ENCODE results near the gene SLC2A13.

SLC2A13 gene

DNA sequence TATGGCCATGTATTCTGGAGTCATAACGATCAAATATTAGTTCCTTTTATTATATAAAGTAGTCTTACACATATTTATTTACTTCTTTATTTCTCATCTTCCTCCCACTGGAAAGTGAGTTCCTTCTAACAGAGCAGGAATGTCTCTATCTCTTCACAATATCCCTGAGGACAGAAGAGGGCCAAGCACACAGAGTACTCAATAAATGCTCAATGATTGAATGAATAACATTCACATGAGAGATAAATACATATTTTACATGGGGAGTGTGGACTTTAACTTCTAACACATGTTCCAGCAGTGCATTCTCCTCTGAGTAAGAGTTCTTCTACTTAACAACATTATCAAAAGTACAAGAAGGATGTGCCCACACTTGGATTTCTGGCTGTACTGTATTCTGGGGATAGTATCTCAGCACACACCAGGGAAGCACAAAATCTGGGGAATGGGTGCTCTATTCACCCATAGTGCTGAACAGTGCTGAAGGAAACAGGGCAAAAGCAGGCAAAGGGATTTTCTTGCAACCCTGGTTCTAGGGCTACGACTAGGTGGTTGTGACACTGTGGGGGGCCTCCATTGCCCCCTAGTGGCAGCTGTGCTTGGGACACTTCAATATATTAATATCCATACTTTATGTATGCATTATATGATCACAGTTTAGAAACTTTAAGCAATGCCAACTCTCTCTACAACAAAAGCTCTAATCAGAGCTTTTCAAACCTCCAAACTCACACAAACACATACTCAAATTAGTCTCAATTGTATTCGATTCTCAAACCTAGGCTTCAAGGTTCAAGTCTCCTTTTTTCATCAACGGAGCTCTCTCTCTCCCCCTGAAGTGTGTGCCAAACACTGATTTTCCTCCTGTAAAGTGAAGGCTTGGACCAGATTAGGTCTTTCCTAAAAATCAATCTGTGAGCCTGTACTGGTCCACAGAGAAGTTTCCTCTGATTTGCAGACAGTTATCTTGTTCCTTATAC, 115.5 kb downstream of the SLC2A13 start:
- no peak for DNase-seq

DNA sequence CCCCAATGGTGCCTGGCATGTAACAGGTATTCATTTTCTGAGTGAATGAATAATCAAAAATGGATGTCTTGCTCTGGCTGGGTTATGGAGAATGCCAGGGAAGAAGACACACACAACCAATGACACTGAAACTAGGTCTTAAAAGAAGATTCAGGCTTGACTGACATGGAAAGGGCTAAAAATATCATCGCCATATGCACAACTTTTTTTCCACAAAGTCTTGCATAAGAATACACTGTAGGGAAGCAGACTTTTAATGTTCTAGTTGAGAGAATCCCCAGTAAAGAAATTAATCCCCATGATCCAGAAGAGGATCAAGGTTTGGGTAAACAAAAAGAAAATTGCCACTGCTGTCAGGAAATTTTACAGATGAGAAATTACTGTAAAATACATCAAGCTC, 116.4 kb downstream of the SLC2A13 start:
- no peak for DNase-seq

DNA sequence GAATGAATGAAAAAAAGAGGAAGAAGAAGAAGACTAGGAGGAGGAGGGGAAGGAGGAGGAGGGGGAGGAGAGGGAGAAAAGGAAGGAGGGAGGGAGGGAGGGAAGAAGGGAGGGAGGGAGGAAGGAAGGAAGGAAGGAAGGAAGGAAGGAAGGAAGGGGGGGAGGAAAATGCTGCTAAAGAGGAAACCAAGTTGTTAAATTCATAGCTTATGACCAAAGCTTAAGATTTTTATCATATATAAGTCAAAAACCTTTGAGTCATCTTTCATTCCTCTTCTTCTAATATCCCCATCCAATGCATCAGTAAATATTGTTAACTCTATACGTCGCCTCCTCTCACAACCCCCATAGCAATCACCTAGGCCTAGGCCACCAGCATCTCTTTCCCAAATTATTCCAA, 117.3 kb downstream of the SLC2A13 start:
- DNase-seq, result no peak

DNA sequence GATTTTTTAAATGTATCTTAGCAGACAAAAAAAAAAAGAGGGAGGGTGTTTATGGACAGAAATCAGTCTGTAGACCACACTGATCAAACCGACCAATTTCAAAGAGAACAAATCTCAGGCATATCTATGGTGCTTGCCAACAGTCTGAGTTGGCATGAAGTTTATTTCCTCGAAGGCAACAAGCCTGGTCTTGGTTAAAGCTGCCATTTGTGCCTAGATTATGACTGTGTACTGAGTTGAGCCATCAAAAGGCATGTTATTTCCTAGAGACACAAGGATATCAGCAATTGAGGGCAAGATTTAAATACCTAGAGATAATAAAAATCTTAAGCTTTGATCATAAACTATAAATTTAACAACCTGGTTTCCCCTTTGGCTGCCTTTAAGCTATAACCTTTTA, 119.2 kb downstream of the SLC2A13 start:
- no peak for DNase-seq

DNA sequence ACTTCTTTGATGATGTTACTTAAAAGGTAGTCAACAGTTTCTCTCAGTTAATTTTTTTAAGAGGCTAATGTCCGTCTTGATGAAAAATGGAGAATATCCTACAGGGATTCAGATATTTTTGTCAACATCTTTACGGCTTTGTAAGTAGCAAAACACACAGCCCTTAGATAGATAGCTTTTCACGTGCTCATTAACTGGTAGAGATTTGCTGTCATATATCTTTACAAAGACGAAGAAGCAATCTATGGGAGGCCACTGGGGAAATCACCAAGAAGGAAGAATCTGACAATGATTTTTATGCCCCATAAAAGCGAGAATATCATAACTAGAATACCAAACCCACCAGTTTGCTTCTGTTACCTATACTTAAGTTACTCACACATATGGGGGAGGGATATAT, 121.2 kb downstream of the SLC2A13 start:
- DNase-seq, result no peak

DNA sequence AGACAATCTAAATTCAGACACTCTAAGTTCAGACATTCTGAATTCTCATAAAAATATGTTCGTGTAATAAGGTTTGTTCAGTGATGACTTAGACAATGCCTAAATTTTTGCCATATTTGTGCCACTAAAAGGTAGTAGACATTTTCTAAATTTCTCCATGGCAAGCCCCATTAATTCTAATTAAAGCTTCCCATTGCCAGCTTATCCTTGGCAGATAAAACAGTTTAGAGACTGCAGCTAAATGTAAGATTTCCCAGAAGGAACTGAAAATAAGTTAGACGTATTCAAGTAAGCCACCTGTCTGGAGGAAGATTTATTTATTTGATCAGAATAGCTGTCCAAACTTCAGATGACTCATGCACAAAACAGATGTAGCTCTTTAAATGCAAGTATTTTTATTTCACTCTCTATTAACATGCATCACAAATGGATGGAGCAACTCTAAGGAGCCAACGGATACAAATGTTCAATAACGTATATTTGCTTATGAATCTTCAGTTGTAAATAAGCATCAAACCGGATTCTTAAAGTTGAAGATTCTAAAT, 130.4 kb downstream of the SLC2A13 start:
- no peak for DNase-seq

DNA sequence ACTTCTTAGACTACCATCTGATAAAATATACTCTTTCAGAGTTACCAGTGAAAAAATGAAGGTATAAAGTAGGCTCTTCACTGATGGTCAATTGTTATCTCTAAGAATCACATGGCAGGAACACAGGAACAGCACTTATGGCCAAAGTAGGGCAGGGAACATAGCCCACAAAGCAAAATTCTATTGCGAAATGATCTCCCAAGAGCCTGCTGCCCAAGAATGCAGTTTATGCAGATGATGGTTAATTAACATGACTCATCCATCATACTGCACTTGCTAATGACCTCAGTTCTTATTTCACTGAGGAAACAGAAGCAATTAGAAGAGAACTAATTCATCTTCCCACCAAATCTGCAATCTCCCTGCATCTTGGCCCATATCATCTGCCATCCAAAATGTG, 133.8 kb downstream of the SLC2A13 start:
- no peak for DNase-seq

DNA sequence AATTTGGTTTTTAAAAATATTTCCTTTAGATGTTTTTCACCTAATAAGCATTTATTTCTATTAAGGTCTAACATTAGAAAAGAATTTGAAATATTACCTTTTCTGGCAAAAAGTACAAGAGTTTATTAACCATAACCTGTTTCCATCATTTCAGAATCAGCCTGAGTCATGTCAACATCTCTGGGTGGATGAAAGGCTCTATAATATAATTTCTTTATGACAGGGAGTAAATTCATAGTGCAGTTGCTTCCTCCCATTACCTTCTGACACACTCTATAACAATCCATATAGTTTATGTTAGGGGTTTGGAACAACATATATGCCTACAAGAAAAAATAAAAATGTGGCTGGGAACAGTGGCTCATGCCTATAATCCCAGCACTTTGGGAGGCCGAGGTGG, 134.5 kb downstream of the SLC2A13 start:
- no peak for DNase-seq

DNA sequence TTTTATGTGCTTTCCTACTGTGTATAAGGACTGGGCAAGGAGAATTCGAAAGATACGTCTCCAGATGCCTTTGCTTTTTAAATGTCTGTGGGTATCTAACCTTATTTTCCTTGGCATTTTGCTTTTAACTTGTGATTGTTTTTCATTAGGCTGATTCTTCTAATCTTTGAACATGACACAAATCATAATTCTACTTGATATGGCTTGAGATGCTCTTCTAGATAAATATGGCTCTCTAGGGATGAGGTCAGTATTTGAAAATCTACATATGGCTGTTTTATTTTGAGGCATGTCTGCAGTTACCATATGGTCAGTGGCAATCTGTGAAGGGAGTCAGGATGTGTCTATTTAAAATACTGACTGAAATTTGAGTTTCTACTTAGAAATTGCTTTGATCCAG, 139.2 kb downstream of the SLC2A13 start:
- no peak for DNase-seq

DNA sequence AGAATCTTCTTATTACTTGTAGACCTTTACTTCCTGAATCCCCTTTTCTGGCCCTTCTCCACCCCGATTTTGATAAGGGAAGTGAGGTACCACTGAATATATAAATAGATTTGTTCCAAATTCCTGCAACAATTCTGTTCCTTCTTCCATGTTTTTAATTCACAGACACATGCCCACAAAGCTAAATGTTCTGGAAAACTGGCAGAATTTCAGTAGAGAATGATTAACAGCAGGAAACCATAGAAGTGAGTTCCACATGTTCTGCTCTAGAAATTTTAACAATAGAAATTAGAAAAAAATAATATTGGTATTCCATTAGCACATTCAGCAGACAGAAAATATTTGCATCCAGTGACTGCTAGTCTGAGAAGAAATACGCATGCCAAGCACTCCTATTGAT, 139.6 kb downstream of the SLC2A13 start:
- no peak for DNase-seq

DNA sequence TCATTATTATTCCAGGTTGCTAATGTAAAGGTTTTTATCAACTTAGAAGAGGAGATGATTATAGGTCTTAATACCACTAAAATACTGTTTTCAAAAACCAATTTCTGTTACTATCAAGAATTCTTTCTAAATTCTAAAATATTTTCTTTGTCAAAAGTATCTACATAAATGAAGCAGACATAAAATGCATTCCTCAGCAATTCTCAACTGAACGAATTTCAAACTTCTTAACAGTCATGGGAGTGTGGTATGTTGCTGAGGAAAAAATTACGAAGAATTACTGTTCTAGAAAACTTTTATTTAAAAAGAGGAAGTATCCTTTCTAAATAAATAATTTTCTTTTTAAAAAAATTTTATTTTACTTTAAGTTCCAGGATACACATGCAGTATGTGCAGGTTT, 146.4 kb downstream of the SLC2A13 start:
- no peak for DNase-seq

DNA sequence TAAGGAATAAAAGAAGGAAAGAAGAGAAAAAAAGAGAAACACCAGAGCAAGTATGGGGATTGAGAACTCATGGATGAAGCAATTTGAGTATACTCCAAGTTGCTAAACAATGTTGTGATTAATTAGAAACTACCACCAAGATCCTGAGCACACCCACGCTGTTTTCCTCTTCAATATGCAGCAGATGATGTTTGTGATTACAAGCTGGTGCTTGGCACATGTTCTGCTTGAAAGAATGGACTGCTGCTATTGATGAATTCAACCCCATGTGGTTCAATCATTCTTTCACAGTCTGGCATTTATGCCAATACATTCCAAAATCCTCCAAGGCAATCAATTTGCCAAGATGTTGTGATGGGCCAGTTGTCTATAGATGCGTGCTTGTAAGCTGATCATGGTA, 146.8 kb downstream of the SLC2A13 start:
- DNase-seq, result no peak

DNA sequence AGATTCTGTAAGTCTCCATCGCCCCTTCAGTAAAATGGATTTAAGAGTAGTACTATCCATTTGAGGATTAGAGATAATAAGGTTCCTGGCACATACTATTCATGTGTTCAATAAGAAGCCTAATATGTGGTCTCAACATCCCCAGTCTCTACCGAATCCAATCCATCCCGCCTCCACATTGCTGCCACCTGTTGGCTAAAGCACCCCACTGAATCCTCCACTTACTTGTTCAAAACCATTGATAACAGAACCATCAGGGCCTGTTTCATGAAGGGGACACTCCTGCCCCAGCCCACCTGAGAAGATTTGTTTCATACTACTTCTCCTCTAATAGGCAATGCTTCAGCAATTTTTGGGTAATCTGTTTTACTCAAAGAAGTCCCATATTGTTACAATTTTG, 147.5 kb downstream of the SLC2A13 start:
- no peak for DNase-seq

DNA sequence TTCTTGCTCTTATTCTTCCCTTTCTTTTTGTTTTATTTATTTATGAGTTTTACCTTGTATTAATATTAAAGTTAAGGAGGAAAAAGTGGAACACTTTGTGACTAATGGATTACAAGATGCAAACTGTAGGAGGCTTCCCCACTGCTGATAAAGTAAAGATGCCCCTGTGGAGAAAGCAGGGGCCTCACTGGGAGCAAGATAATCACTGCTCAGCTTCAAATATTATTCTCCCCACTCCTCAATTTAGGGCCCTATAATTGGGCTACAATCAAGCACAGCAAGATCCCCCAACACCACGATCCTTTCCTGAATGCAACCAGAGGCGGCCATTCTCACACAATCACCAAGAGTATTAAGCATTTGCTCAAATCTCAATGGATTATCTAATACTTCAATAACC, 149.2 kb downstream of the SLC2A13 start:
- no peak for DNase-seq

DNA sequence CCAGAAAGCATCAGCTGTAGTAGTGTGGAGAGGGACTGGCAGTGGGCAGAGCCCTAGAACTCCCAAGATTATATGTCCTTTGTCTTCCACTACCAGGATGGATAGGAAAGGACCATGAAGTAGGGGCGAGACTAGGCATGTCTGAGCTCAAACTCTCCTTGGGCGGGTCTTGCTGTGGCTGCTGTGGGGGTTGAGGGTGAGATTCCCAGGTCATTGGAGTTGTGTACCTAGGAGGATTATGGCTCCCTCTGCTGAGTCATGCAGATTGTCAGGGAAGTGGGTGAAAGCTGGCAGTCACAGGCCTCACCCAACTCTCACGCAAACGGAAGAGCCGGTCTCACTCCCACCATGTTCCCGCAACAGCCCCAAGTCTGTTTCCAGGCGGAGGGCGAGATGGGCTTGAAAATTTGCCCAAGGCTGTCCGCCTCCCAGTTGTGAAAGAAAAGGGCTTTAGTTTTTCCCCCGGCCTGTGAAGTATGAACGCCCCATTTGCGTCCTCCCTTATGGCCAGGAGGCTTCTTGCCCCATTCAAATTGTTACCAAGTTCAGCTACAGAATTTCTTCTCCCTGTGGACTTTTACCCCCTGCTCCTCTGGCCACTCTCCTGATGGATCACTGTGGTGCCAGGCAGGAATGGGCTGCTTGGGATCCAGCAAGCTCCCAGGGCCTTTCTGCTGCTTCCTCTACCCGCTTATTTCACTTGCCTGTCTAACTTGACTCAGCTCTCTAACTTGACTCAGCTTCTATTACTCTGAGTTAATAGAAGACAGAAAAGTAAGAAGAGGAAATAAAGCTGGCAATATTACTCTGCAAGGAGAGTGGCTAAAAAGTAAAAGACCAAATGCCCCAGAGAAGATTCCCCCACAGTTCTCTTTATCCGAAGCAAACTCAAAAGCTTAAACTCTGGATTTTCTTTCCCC, 159.3 kb downstream of the SLC2A13 start:
- no peak for DNase-seq

DNA sequence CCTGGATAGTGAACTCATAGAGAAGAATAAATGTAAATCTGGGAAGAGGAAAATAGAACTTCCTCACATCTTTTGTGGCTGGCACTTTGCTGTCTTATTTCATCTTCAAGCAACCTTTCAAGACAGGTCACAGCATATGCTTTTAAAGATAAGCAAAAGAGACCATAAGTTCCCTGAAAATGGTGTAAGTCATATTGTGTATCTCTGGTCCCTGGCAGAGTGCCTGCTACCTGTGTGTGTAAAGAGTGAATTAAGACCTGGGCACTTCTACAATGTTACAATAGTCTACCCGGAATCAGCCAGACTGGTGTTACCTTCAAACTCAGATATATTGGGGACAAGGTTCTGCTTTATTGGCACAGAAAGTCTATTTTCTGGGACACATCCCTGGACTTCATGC, 168.8 kb downstream of the SLC2A13 start:
- no peak for DNase-seq

DNA sequence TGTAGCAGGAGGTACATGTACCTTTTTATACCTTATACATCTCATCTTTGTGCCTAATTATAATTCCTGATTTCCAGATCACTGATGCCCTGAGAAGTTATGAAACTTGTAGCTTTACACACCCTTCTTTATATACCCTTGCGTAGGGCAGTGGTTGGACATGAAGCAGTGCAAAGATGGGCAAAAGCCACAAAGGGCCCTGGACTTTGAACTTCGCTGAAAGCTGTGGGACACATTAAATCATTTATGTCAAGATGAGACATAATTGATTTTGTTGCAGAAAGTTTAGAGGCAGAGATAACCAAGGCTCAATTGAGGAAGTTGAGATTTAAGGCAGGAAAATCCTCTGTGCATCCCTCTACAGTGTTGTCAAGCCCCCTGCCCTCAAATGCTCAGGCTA, 170.0 kb downstream of the SLC2A13 start:
- no peak for DNase-seq

DNA sequence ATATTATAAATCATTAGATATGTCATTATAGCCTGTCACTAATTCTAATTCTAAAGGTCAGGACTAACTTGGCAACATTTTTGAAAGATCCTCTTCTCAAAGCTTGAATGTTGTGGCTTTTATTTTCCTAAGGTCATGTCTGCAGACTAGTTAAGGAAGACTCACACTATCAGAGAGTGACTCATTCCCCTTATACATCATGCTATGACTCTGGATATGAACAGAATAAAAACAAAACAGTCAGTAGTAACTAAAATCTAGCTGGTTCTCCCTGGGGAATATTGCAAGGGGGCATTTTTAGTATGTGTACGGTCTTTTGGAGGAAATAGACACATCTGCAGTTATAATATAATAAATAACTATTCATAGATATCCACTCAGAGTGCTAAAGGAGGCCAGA, 170.6 kb downstream of the SLC2A13 start:
- DNase-seq, result no peak

DNA sequence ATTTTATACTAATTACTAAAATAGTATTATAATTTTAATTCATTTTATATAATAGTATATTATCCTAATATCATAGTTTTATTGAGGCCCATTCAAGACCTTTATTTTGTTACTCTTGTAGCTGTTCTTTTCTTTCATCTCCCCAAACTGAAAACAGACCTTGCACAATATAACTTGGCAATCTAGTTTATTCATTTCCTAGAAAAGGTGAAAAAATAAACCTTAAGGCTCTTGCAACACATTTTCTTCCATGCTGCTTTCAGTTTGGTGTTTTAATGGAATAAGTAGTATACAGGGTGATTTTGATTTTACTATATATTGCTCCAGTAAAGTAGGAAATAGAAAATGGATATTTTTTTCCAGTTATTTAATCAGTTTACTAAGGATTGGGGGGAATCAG, 174.0 kb downstream of the SLC2A13 start:
- DNase-seq, result no peak

DNA sequence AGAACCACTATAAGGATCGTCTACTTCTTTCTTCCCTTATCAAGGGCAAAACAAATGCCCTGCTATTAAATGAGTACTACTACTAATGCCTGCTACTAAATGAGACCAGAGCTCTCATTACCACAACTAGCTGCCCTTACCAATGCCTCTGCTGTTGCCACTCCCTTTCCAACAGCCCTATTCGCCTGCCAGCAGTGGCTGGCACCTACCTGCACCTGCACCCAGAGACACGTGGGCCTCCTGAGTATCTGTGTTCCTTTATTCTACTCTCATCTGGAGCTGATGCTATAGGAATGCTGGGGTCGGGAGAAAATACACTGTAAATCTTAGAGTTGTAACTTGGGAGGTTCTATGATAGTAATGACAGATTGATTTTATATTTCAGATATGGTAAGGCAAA, 174.7 kb downstream of the SLC2A13 start:
- no peak for DNase-seq

DNA sequence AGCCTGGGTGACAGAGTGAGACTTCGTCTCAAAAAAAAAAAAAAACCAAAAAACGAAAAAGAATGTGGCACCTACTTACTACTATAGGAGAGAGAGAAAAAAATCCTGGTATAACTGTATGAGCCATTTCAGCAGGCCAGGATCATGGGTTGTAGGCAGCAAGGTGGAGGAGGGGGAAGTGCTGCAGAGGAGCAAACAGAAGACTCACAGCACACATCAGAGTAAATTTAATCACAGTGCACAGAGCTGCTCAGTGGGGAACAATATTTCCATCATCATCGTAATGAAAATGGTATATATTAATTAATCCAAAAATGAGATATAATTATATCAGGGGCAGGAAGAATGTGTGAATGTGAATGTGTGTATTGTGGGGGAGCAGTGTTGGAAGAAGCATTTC, 175.8 kb downstream of the SLC2A13 start:
- no peak for DNase-seq

DNA sequence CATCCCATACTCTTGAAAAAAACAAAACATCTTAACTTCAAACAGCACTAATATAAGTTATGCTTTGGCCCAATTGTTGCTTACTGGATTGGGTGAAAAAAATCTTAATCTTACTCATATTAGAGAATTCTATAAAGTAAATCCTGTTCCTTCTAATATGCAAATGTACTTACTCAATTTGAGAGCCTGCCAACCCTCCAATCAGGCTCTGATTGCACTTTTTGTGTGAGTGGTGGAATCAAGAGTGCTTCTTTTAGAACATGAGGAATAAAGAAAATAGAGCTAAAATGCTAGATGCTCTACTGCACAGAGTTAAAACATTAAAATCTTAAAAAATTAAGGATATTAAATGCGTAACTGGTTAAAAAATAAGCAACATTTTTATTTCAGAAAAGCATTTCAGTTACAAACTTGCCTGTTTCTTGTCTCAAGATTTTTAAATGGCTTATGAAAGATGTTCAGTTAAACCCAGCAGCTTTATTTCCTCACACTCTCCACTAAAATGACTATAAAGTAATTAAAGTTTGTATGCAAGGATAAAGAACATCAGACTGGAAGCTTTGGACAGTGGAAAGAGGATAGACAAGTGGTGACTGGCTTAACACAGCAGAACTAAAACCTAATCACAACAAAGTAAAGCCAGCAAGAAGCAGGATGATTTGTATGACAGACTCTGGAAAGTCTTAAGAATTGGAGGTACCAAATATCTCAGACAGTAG, 177.5 kb downstream of the SLC2A13 start:
- no peak for DNase-seq

DNA sequence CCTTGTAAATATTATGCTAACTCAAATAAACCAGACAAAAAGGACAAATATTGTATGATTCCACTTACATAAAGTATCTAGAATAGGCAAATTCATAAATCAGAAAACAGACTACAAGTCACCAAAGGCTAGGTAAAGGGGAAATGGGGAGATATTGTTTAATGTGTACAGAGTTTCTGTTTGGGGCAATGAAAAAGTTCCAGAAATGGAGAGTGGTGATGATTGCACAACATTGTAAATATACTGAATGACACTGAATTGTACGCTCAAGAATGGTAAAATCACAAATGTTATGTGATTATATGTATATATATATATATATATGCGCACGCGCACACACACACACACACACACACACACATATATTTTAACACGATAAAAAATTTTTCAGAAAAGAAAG, 182.5 kb downstream of the SLC2A13 start:
- DNase-seq, result no peak
